ENCODE measurements around the gene DYNLT2. TPM values are rescaled to one million over a fixed set of nuclear protein-coding genes. Genes with fewer than 3 reads are reported as not detected.

Gene DYNLT2
- total and polyA plus RNA-seq, 2 of the 13 experiments (the other 11 are each of a cell fraction or from before 2014, with no cell fraction given) = 2.1 to 4.3 TPM

DNA sequence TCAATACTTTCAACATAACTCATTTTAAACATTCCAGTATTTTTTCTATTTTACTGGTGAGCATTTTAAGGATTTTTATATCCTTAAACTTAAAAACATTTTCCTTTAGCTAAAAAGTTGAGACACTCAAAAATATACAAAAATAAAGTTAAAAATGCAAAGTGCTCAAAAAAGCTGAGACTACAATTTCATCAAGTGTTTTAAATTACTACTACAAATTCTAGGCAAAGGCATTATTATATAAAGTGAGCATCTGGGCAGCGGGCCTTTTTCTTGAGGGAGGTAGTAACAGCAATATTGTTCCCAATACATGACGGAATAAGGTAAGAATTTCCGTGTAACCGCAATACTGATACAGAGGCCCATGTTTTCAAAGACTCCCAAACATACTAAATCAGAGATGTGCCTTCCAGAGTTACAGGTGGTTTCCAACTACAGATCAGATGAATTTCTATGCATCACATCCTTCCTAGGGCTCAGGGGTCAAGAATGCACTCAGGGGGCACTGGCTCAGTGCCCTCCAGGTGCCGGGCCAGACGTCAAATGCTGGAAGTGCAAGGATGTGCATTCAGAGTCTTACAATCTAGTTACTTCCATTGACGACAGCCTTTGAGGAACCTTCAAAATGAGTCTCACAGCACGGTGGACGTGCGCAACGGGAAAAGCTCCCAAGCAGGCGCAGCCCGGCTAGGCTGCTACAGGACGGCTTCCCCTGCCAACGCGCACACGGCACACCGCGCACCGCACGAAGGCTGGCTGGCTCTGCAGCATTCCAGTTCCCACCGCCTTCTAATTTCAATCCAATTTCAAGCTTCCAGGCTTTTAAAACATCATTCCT is 28.8 kb downstream of the DYNLT2 start:
- peaks cover 57% of the 10 kb centered on the region for H3K79me2 ChIP-seq (ENCODE audit: insufficient read depth, low read length)
- CTCF ChIA-PET (ENCODE audit: low intra/inter-chr PET ratio, low total read pairs) = no interaction called here
- peak overlapping the region; percentile 94 for H3K4me2 ChIP-seq (ENCODE audit: low read depth, low read length)
- BruUV-seq (replicated peaks) = TSS peak; percentile 51
- peak overlapping the region; percentile 72 for H3K27ac ChIP-seq (ENCODE audit: extremely low read length, insufficient read depth, low read length)
- 0% methylated on average over 22 of the region's 22 CpGs for WGBS (ENCODE audit: low lambda C conversion rate)
- no peaks in the 10 kb centered on the region for H3K9me3 ChIP-seq (ENCODE audit: low read length)
- FAIRE-seq (no peak), ATAC-seq (peak; percentile 32), DNase-seq (ENCODE audit: low spot score) (peak; percentile 81)
- intact Hi-C loops (cut with micrococcal nuclease; ENCODE audit: unreplicated experiment) (no loop called here), in situ Hi-C loops (cut with HindIII; ENCODE audit: extremely low pct_ligation_motif_present, low pct_unique_long_range_greater_than_20kb) (no loop called here)
- peak overlapping the region; percentile 86 for H3K9ac ChIP-seq (ENCODE audit: insufficient read depth, low read depth, low read length)
- peaks cover 45% of the 10 kb centered on the region for H4K20me1 ChIP-seq (ENCODE audit: insufficient read depth, low read length)
- no peaks in the 10 kb centered on the region; a peak in 1 of 5 replicates for H3K27me3 ChIP-seq (ENCODE audit: control insufficient read depth in 1 of 2, insufficient read depth in 2 of 2, low read length in 2 of 2)
- peaks cover 2 to 15% of the 10 kb centered on the region in 2 experiments; a peak in 4 of 5 replicates for H3K36me3 ChIP-seq (replicated peaks in 1 of 2; ENCODE audit: control insufficient read depth in 1 of 2, insufficient read depth in 2 of 2, low read length in 2 of 2)
- H3K4me3 ChIP-seq (replicated peaks in 1 of 3; ENCODE audit: insufficient read depth in 1 of 3, low read depth in 2 of 3, low read length in 3 of 3) = peak overlapping the region; percentile 82 to 93 (median 90)
- POLR2A ChIA-PET = interaction anchor here (1.0 to 5.7 kb wide), 9 partner anchors 7 to 831 kb away, joined by 3 to 81 read pairs (median 5); partner anchors contain the start of genes C6orf120, DYNLT2, ERMARD and TBP
- H2AFZ ChIP-seq (ENCODE audit: low read length) = no peak overlapping the region
- H3K4me1 ChIP-seq (ENCODE audit: insufficient read depth, low read length) = peaks cover 58% of the 10 kb centered on the region
- TF ChIP-seq ZNF138 (CRISPR knock-in tag; IDR thresholded peaks at IDR 0.05; ENCODE audit: low read depth) (no peak), SMARCE1 (IDR thresholded peaks at IDR 0.05; ENCODE audit: borderline replicate concordance) (no peak), HHEX (CRISPR knock-in tag; IDR thresholded peaks at IDR 0.05) (no peak), ATF5 (CRISPR knock-in tag; IDR thresholded peaks at IDR 0.05; ENCODE audit: low read depth) (no peak), RXRB (CRISPR knock-in tag; IDR thresholded peaks at IDR 0.05; ENCODE audit: borderline replicate concordance) (no peak), PAX8 (CRISPR knock-in tag; IDR thresholded peaks at IDR 0.05; ENCODE audit: borderline replicate concordance) (no peak), CENPX (CRISPR knock-in tag; IDR thresholded peaks at IDR 0.05) (no peak), ZNF232 (CRISPR knock-in tag; IDR thresholded peaks at IDR 0.05; ENCODE audit: borderline replicate concordance) (no peak), SMAD9 (CRISPR knock-in tag; IDR thresholded peaks at IDR 0.05) (no peak), ZMYM2 (CRISPR knock-in tag; IDR thresholded peaks at IDR 0.05) (no peak), ZNF703 (CRISPR knock-in tag; IDR thresholded peaks at IDR 0.05; ENCODE audit: borderline replicate concordance) (no peak), ZNF776 (CRISPR knock-in tag; IDR thresholded peaks at IDR 0.05) (no peak), CBX2 (IDR thresholded peaks at IDR 0.05; ENCODE audit: low read depth, low read length) (no peak), CBX2 (CRISPR knock-in tag; IDR thresholded peaks at IDR 0.05; ENCODE audit: low read depth) (no peak), ZNF496 (CRISPR knock-in tag; IDR thresholded peaks at IDR 0.05; ENCODE audit: insufficient replicate concordance) (no peak), CHD4 (IDR thresholded peaks at IDR 0.05; ENCODE audit: borderline replicate concordance, low read length) (no peak)
- TF ChIP-seq, protein P1, sequence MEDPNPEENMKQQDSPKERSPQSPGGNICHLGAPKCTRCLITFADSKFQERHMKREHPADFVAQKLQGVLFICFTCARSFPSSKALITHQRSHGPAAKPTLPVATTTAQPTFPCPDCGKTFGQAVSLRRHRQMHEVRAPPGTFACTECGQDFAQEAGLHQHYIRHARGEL (CRISPR knock-in tag; IDR thresholded peaks at IDR 0.05) = no peak
- TF ChIP-seq, protein P2, sequence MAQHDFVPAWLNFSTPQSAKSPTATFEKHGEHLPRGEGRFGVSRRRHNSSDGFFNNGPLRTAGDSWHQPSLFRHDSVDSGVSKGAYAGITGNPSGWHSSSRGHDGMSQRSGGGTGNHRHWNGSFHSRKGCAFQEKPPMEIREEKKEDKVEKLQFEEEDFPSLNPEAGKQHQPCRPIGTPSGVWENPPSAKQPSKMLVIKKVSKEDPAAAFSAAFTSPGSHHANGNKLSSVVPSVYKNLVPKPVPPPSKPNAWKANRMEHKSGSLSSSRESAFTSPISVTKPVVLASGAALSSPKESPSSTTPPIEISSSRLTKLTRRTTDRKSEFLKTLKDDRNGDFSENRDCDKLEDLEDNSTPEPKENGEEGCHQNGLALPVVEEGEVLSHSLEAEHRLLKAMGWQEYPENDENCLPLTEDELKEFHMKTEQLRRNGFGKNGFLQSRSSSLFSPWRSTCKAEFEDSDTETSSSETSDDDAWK (CRISPR knock-in tag; IDR thresholded peaks at IDR 0.05) = no peak
- TF ChIP-seq, protein P3, sequence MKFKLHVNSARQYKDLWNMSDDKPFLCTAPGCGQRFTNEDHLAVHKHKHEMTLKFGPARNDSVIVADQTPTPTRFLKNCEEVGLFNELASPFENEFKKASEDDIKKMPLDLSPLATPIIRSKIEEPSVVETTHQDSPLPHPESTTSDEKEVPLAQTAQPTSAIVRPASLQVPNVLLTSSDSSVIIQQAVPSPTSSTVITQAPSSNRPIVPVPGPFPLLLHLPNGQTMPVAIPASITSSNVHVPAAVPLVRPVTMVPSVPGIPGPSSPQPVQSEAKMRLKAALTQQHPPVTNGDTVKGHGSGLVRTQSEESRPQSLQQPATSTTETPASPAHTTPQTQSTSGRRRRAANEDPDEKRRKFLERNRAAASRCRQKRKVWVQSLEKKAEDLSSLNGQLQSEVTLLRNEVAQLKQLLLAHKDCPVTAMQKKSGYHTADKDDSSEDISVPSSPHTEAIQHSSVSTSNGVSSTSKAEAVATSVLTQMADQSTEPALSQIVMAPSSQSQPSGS (CRISPR knock-in tag; IDR thresholded peaks at IDR 0.05) = no peak
- TF ChIP-seq, protein P4, sequence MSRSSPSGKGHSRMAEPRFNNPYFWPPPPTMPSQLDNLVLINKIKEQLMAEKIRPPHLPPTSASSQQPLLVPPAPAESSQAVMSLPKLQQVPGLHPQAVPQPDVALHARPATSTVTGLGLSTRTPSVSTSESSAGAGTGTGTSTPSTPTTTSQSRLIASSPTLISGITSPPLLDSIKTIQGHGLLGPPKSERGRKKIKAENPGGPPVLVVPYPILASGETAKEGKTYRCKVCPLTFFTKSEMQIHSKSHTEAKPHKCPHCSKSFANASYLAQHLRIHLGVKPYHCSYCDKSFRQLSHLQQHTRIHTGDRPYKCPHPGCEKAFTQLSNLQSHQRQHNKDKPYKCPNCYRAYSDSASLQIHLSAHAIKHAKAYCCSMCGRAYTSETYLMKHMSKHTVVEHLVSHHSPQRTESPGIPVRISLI (CRISPR knock-in tag; IDR thresholded peaks at IDR 0.05; ENCODE audit: borderline replicate concordance) = no peak

Data from HepG2 (cell line).